ENCODE measurements around the gene CTTNBP2. TPM values are rescaled to one million over a fixed set of nuclear protein-coding genes. Genes with fewer than 3 reads are reported as not detected.

The CTTNBP2 gene
- total RNA-seq, 1 donor from 2014 or later = 25.5 TPM

- DNase-seq (ENCODE audit: low spot score) = no peak
- no peaks in the 10 kb centered on the region for H4K20me1 ChIP-seq (ENCODE audit: low read depth)
- no peaks in the 10 kb centered on the region for H3K36me3 ChIP-seq
- Mint-ChIP-seq H3K36me3 (no peaks in the 10 kb centered on the region), H3K9me3 (no peaks in the 10 kb centered on the region), H3K4me3 (no peak overlapping the region), H3K27ac (no peak overlapping the region), H3K4me1 (no peaks in the 10 kb centered on the region), H3K27me3 (ENCODE audit: insufficient read depth, low read depth) (peaks cover 2% of the 10 kb centered on the region)
- no peaks in the 10 kb centered on the region for H3K4me1 ChIP-seq
- no peaks in the 10 kb centered on the region for H3K9me3 ChIP-seq (ENCODE audit: low read depth)
- H3K4me3 ChIP-seq = no peak overlapping the region
- H3K4me2 ChIP-seq = no peak overlapping the region
- no peak overlapping the region for H3K9ac ChIP-seq
- no peak overlapping the region for H3K27ac ChIP-seq
- TF ChIP-seq EZH2 (IDR thresholded peaks at IDR 0.05) (no peak), CTCF (IDR thresholded peaks at IDR 0.05) (no peak), EZH2phosphoT487 (IDR thresholded peaks at IDR 0.05) (no peak)
- no peaks in the 10 kb centered on the region for H3K27me3 ChIP-seq
- no peak overlapping the region for H2AFZ ChIP-seq (replicated peaks)
- no peaks in the 10 kb centered on the region for H3F3A ChIP-seq (ENCODE audit: low read depth)
- H3K79me2 ChIP-seq (ENCODE audit: low read depth) = no peaks in the 10 kb centered on the region
These were observed 91.5 kb downstream of the CTTNBP2 start for GRCh38 chr7:117781707-117782106.

DNA sequence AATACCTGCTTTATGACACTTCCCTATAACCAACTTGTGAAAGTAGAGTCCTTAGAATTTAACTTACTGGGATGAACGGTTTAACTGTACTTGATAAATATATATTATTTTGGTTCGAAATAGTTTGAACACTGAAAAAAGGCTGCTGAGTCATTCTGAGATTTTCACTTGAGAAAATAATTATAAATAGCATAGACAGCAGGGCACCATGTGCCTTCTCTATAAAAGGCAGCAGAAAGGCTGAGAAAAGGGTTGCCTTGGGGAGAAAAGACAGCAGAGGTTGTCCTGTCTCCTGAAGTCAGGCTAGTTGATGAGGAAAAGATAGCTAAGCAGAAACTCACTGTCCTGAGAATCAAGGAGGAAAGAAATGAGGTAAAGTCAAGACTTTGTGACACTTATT is 92.4 kb downstream of the CTTNBP2 start:
- no peak overlapping the region for H3K4me3 Mint-ChIP-seq
- H3K4me1 Mint-ChIP-seq = no peaks in the 10 kb centered on the region
- H4K20me1 ChIP-seq (ENCODE audit: low read depth) = no peaks in the 10 kb centered on the region
- no peaks in the 10 kb centered on the region for H3K9me3 Mint-ChIP-seq
- H3K9ac ChIP-seq = no peak overlapping the region
- H3K9me3 ChIP-seq (ENCODE audit: low read depth) = no peaks in the 10 kb centered on the region
- no peak overlapping the region for H3K4me3 ChIP-seq
- H3K36me3 ChIP-seq = no peaks in the 10 kb centered on the region
- no peak overlapping the region for H3K27ac ChIP-seq
- no peaks in the 10 kb centered on the region for H3K4me1 ChIP-seq
- H3K27me3 Mint-ChIP-seq (ENCODE audit: insufficient read depth, low read depth) = peaks cover 2% of the 10 kb centered on the region
- no peaks in the 10 kb centered on the region for H3K27me3 ChIP-seq
- H3K79me2 ChIP-seq (ENCODE audit: low read depth) = no peaks in the 10 kb centered on the region
- no peak overlapping the region for H3K4me2 ChIP-seq
- DNase-seq (ENCODE audit: low spot score) = no peak
- no peaks in the 10 kb centered on the region for H3F3A ChIP-seq (ENCODE audit: low read depth)
- H3K36me3 Mint-ChIP-seq = no peaks in the 10 kb centered on the region
- H3K27ac Mint-ChIP-seq = no peak overlapping the region
- TF ChIP-seq EZH2phosphoT487 (IDR thresholded peaks at IDR 0.05) = no peak
- no peak for TF ChIP-seq CTCF (IDR thresholded peaks at IDR 0.05)
- no peak for TF ChIP-seq EZH2 (IDR thresholded peaks at IDR 0.05)
- H2AFZ ChIP-seq (replicated peaks) = no peak overlapping the region

GRCh38 chr7:117777335-117778142 is 95.7 kb downstream of the CTTNBP2 start:
- H3K79me2 ChIP-seq (ENCODE audit: low read depth) = no peaks in the 10 kb centered on the region
- H3K4me3 ChIP-seq = no peak overlapping the region
- no peak overlapping the region for H2AFZ ChIP-seq (replicated peaks)
- H3K27me3 Mint-ChIP-seq (ENCODE audit: insufficient read depth, low read depth) = peaks cover 2% of the 10 kb centered on the region
- H3K36me3 Mint-ChIP-seq = peaks cover 1% of the 10 kb centered on the region
- no peaks in the 10 kb centered on the region for H3K4me1 Mint-ChIP-seq
- H3K27me3 ChIP-seq = no peaks in the 10 kb centered on the region
- H3K4me3 Mint-ChIP-seq = no peak overlapping the region
- no peak overlapping the region for H3K4me2 ChIP-seq
- H3K9ac ChIP-seq = no peak overlapping the region
- no peaks in the 10 kb centered on the region for H3K36me3 ChIP-seq
- no peaks in the 10 kb centered on the region for H3K9me3 Mint-ChIP-seq
- H3K27ac Mint-ChIP-seq = no peak overlapping the region
- no peaks in the 10 kb centered on the region for H3F3A ChIP-seq (ENCODE audit: low read depth)
- no peaks in the 10 kb centered on the region for H3K4me1 ChIP-seq
- no peak for DNase-seq (ENCODE audit: low spot score)
- H4K20me1 ChIP-seq (ENCODE audit: low read depth) = no peaks in the 10 kb centered on the region
- no peak overlapping the region for H3K27ac ChIP-seq
- TF ChIP-seq CTCF (IDR thresholded peaks at IDR 0.05) (no peak), EZH2phosphoT487 (IDR thresholded peaks at IDR 0.05) (no peak), EZH2 (IDR thresholded peaks at IDR 0.05) (no peak)
- H3K9me3 ChIP-seq (ENCODE audit: low read depth) = no peaks in the 10 kb centered on the region
